ENCODE results near the gene MYB.
A peak's percentile ranks its signal among the peaks of the same experiment; 100 is the strongest.

The MYB gene

GRCh38 chr6:135251498-135252441, 70.7 kb downstream of the MYB start:
- DNase-seq (ENCODE audit: low spot score), result no peak

GRCh38 chr6:135254471-135254870, 73.4 kb downstream of the MYB start:
- DNase-seq (ENCODE audit: low spot score), result no peak

GRCh38 chr6:135256866-135257265, 75.8 kb downstream of the MYB start:
- DNase-seq (ENCODE audit: low spot score), result no peak

- no peak for DNase-seq (ENCODE audit: low spot score)
These were observed 76.7 kb downstream of the MYB start for GRCh38 chr6:135257631-135258405.

GRCh38 chr6:135258970-135259369, 77.9 kb downstream of the MYB start:
- DNase-seq (ENCODE audit: low spot score), result no peak

GRCh38 chr6:135260612-135261011, 79.5 kb downstream of the MYB start:
- no peak for DNase-seq (ENCODE audit: low spot score)

GRCh38 chr6:135261872-135262725, 81.0 kb downstream of the MYB start:
- no peak for DNase-seq (ENCODE audit: low spot score)

GRCh38 chr6:135265278-135265677, 84.2 kb downstream of the MYB start:
- peak; percentile 70 for DNase-seq (ENCODE audit: low spot score)

- peak; percentile 66 for DNase-seq (ENCODE audit: low spot score)
These were observed 85.6 kb downstream of the MYB start for GRCh38 chr6:135266675-135267074.

GRCh38 chr6:135267085-135267484, 86.0 kb downstream of the MYB start:
- peak; percentile 83 for DNase-seq (ENCODE audit: low spot score)

- no peak for DNase-seq (ENCODE audit: low spot score)
These were observed 87.2 kb downstream of the MYB start for GRCh38 chr6:135268263-135268662.

GRCh38 chr6:135268740-135269139, 87.6 kb downstream of the MYB start:
- peak; percentile 20 for DNase-seq (ENCODE audit: low spot score)

Data from NAMALWA (cell line).